ENCODE measurements around the gene BSPRY. TPM values are rescaled to one million over a fixed set of nuclear protein-coding genes. Genes with fewer than 3 reads are reported as not detected.

BSPRY gene
- total and polyA plus RNA-seq, 2 of the 13 experiments (the other 11 are each of a cell fraction or from before 2014, with no cell fraction given), result 0.09 to 0.26 TPM

DNA sequence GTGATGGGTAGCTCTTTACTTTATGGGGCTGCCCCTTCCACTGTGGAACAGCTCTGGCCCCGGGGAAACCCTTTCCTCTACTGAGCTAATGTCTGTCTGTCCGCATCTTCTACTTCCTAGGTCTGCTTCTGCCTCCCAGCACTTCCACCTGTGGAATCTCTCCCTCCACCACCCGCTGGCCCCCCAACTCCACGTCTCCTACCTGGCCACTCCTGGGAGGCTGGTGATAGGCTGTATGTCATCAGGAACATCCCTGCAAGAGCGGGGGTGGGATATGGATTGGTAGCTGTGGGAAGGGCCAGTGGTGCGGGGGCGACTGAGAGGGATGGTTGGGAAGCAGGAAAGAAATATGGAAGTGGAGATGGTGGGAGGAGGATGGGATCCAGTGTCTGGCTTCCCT is 42.6 kb downstream of the BSPRY start:
- CTCF ChIA-PET (ENCODE audit: low intra/inter-chr PET ratio, low total read pairs), result no interaction called here
- peaks cover 85% of the 10 kb centered on the region for H3K4me1 ChIP-seq (ENCODE audit: insufficient read depth, low read length)

GRCh38 chr9:113393281-113393680 is 43.9 kb downstream of the BSPRY start:
- Histone ChIP-seq H2AFZ (ENCODE audit: low read length) (no peak overlapping the region), H3K9ac (ENCODE audit: insufficient read depth, low read depth, low read length) (no peak overlapping the region), H3K27ac (ENCODE audit: extremely low read length, insufficient read depth, low read length) (peak overlapping the region; percentile 15), H3K4me3 (replicated peaks in 1 of 3; ENCODE audit: insufficient read depth in 1 of 3, low read depth in 2 of 3, low read length in 3 of 3) (no peak overlapping the region), H3K79me2 (ENCODE audit: insufficient read depth, low read length) (peaks cover 7% of the 10 kb centered on the region), H3K36me3 (replicated peaks in 1 of 2; ENCODE audit: control insufficient read depth in 1 of 2, insufficient read depth in 2 of 2, low read length in 2 of 2) (peaks cover 15 to 44% of the 10 kb centered on the region in 2 experiments), H3K4me2 (ENCODE audit: low read depth, low read length) (no peak overlapping the region), H3K27me3 (ENCODE audit: control insufficient read depth in 1 of 2, insufficient read depth in 2 of 2, low read length in 2 of 2) (no peaks in the 10 kb centered on the region), H3K4me1 (ENCODE audit: insufficient read depth, low read length) (peaks cover 85% of the 10 kb centered on the region), H3K9me3 (ENCODE audit: low read length) (no peaks in the 10 kb centered on the region), H4K20me1 (ENCODE audit: insufficient read depth, low read length) (no peaks in the 10 kb centered on the region)
- DNase-seq (ENCODE audit: low spot score), result no peak
- no peak for FAIRE-seq
- intact Hi-C loops (cut with micrococcal nuclease; ENCODE audit: unreplicated experiment) (no loop called here), in situ Hi-C loops (cut with HindIII; ENCODE audit: extremely low pct_ligation_motif_present, low pct_unique_long_range_greater_than_20kb) (no loop called here)
- CTCF ChIA-PET (ENCODE audit: low intra/inter-chr PET ratio, low total read pairs), result no interaction called here
- no peak for ATAC-seq
- no TSS peak for BruUV-seq (replicated peaks)
- POLR2A ChIA-PET, result no interaction called here
- over 99% methylated on average over 7 of the region's 7 CpGs for WGBS (ENCODE audit: low lambda C conversion rate)
- TF ChIP-seq ZNF331 (CRISPR knock-in tag; IDR thresholded peaks at IDR 0.05) (no peak), HNRNPL (IDR thresholded peaks at IDR 0.05; ENCODE audit: low read depth, low read length) (0 out of 2 replicates have a peak, but pooled peaks have one; percentile 28), ZNF431 (CRISPR knock-in tag; IDR thresholded peaks at IDR 0.05; ENCODE audit: borderline replicate concordance, low read depth) (no peak), ZNF564 (CRISPR knock-in tag; IDR thresholded peaks at IDR 0.05) (no peak), PRDM10 (CRISPR knock-in tag; IDR thresholded peaks at IDR 0.05; ENCODE audit: low read depth) (no peak), ZNF547 (CRISPR knock-in tag; IDR thresholded peaks at IDR 0.05) (no peak), CHCHD3 (CRISPR knock-in tag; IDR thresholded peaks at IDR 0.05) (no peak)

More for the DNA sequence above, 42.6 kb downstream of the BSPRY start:
- peaks cover 15 to 45% of the 10 kb centered on the region in 2 experiments for H3K36me3 ChIP-seq (replicated peaks in 1 of 2; ENCODE audit: control insufficient read depth in 1 of 2, insufficient read depth in 2 of 2, low read length in 2 of 2)
- ATAC-seq, result no peak
- H3K4me3 ChIP-seq (replicated peaks in 1 of 3; ENCODE audit: insufficient read depth in 1 of 3, low read depth in 2 of 3, low read length in 3 of 3), result no peak overlapping the region
- FAIRE-seq, result no peak
- no peak overlapping the region for H3K9ac ChIP-seq (ENCODE audit: insufficient read depth, low read depth, low read length)
- no peak overlapping the region for H3K4me2 ChIP-seq (ENCODE audit: low read depth, low read length)
- no peak for TF ChIP-seq ZNF549 (CRISPR knock-in tag; IDR thresholded peaks at IDR 0.05)
- TF ChIP-seq IRF2 (CRISPR knock-in tag; IDR thresholded peaks at IDR 0.05), result no peak
- no peak for TF ChIP-seq FOXC1 (CRISPR knock-in tag; IDR thresholded peaks at IDR 0.05; ENCODE audit: borderline replicate concordance)
- TF ChIP-seq MTA3 (CRISPR knock-in tag; IDR thresholded peaks at IDR 0.05), result no peak
- no peak for TF ChIP-seq ZNF720 (CRISPR knock-in tag; IDR thresholded peaks at IDR 0.05)
- TF ChIP-seq TOPORS (CRISPR knock-in tag; IDR thresholded peaks at IDR 0.05), result no peak
- no peak for TF ChIP-seq FOXP1 (IDR thresholded peaks at IDR 0.05)
- TF ChIP-seq FOXP1 (CRISPR knock-in tag; IDR thresholded peaks at IDR 0.05), result no peak
- no peak for TF ChIP-seq MATR3 (CRISPR knock-in tag; IDR thresholded peaks at IDR 0.05)
- TF ChIP-seq YEATS2 (CRISPR knock-in tag; IDR thresholded peaks at IDR 0.05; ENCODE audit: borderline replicate concordance), result no peak
- POLR2A ChIA-PET, result no interaction called here
- H2AFZ ChIP-seq (ENCODE audit: low read length), result no peak overlapping the region
- no peak overlapping the region for H3K27ac ChIP-seq (ENCODE audit: extremely low read length, insufficient read depth, low read length)
- H3K27me3 ChIP-seq (ENCODE audit: control insufficient read depth in 1 of 2, insufficient read depth in 2 of 2, low read length in 2 of 2), result no peaks in the 10 kb centered on the region
- 97% methylated on average over 7 of the region's 7 CpGs for WGBS (ENCODE audit: low lambda C conversion rate)
- no peaks in the 10 kb centered on the region for H3K9me3 ChIP-seq (ENCODE audit: low read length)
- in situ Hi-C loops (cut with HindIII; ENCODE audit: extremely low pct_ligation_motif_present, low pct_unique_long_range_greater_than_20kb), result no loop called here
- intact Hi-C loops (cut with micrococcal nuclease; ENCODE audit: unreplicated experiment), result no loop called here
- no peaks in the 10 kb centered on the region for H4K20me1 ChIP-seq (ENCODE audit: insufficient read depth, low read length)
- peaks cover 4% of the 10 kb centered on the region for H3K79me2 ChIP-seq (ENCODE audit: insufficient read depth, low read length)
- no TSS peak for BruUV-seq (replicated peaks)
- DNase-seq (ENCODE audit: low spot score), result no peak
